ENCODE data around the gene MARS1.

MARS1 gene

GRCh38 chr12:57458665-57459054 is 29.2 kb upstream of the MARS1 start:
- FAIRE-seq = no peak

- no peak for FAIRE-seq
These were observed 28.7 kb upstream of the MARS1 start for GRCh38 chr12:57459055-57459749.

DNA sequence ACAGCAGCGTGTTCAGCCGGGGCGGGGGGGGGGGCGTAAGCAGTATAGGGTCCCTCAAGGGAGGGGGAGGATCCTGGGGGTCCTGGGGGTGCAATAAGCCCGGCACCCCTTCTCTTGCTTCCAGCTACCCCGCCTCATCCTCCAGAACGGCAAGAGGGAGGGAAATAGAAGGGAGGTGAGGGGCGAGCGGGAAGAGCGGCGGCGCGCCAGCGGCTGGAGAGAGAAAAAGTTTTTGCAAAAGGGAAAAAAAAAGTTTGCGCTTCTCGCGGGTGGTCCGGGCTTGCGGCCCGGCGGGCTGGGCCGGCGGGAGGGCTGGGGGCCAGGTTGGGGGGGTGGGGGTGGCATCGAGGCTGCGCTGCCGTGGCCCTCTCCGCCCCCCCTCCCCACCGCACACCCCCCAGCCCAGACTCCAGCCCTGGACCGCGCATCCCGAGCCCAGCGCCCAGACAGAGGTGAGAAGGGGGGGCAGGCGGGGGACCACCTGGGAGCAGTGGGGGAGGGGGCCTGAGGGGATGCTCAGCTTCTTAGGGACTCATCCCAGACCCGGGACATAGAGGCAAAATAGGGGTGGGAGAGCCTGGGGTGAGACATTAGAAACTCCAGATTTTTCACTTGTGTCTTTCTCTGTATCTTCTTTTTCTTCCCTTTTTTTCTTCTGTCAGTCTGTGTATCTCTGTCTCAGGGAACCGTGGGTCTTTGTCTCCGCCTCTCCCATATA is 28.0 kb upstream of the MARS1 start, which contains the start of gene GLI1:
Gene GLI1, plus strand, starts transcription at position 36 of the 718 bp plus-strand sequence. CDS start 3,907 bp downstream, outside the sequence.
- no peak for FAIRE-seq

- FAIRE-seq = no peak
These were observed 27.4 kb upstream of the MARS1 start for GRCh38 chr12:57460468-57460784.

DNA sequence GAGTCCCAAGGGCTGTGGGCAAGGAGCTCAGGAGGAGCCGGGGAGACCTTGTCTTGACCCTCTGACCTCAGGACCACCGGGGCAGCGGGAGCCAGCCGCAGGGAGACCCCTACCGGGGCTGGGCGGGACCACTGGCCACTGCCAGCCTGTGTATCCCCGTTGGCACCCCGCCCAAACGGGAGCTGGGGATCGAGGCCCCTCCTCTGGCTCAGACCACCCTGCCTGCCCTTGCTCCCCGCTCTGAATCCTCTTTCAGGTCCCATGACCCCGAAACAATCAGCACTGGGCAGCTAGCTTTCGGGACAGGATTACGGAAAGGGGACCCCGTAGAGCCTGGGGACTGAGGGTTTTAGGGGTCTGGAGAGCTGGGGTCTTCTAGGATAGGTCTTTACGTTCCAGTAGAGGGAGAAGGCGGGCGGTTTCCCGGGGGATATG is 27.0 kb upstream of the MARS1 start:
- FAIRE-seq = no peak

DNA sequence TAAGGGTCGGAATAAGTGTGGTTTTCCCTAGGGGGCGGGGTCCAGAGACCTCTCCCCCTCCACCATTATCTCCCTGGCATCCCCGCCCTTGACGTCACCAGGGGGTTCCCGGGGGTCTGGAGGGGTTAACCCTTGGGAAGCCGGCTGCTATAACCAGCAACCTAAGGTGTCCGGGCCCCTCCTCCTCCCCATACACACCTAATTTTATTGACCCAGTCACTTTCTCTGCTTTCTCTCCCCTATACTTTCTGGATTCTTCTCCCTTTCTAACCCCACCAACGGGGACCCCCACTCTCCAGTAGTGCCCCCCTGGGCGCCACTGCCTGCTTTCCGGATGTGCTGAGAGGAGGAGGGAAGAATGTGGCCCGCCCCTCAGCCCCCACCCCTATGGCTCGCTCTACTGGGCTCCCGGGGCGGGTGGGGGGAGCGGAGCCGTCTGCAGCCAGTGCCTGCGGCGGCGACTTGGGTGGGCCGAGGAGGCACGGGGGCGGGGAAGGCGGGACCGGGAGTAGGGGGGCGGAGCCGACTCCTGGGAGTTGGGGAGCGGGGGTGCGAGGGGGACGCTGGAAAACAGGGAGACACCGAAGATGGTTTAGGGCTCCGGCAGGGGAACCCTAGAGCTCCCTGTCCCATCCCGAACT is 26.5 kb upstream of the MARS1 start:
- no peak for FAIRE-seq

DNA sequence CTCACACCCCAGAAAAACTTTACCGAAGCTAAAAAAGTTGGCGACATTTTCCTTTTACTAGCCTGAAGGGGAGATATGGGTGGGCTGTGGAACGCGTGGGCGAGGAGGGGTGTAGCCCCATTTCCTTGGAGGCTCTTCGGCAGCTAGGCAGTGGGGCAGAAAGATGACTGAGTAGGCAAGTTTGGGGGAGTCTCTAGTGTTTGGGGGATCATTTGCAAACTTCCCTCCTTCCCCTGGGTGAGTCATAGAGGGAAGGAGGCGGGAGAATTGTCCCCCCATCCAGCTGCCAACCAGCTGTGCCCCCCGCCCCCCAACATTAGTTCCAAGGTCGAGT is 26.0 kb upstream of the MARS1 start:
- FAIRE-seq = no peak

GRCh38 chr12:57462251-57462911 is 25.5 kb upstream of the MARS1 start:
- FAIRE-seq = no peak

- no peak for FAIRE-seq
These were observed 25.0 kb upstream of the MARS1 start for GRCh38 chr12:57462912-57463253.

DNA sequence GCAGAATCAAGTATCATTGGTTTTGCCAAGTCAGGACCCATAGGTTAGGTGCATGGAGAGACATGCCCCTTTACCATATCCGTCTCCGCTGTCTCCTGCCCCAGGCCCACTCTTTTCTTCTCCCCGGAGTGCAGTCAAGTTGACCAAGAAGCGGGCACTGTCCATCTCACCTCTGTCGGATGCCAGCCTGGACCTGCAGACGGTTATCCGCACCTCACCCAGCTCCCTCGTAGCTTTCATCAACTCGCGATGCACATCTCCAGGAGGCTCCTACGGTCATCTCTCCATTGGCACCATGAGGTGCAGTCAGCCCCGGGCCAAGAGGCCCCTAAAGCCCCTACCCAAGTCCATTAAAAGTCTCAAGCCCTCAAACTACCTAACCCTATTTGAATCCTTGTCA is 23.3 kb upstream of the MARS1 start:
- FAIRE-seq = no peak

- no peak for FAIRE-seq
These were observed 22.7 kb upstream of the MARS1 start for GRCh38 chr12:57465030-57465746.

DNA sequence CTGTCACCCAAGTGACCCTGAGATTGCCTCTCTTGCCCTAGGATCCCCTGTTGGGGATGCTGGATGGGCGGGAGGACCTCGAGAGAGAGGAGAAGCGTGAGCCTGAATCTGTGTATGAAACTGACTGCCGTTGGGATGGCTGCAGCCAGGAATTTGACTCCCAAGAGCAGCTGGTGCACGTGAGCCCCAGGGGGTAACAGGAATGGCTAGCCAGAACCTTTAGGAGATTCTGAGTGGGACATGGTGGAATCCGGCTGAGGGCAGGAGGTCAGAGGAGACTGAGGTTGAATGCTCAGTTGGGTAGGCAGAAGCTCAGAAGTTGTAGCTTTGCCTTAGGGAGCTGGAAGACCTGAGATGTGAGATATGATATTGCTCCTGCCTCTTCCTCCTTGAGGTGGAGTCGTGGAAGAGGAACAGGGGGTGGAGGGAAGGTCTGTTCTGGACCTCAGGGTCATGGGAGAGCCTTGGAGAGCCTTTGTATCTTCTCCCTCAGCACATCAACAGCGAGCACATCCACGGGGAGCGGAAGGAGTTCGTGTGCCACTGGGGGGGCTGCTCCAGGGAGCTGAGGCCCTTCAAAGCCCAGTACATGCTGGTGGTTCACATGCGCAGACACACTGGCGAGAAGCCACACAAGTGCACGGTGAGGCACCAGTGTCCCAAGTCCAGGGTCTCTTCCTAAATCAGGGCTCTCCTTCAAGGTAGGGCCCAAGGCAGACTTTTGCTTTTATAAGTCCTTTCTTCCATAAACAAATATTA is 21.9 kb upstream of the MARS1 start:
- no peak for FAIRE-seq

GRCh38 chr12:57467212-57467874 is 20.5 kb upstream of the MARS1 start:
- FAIRE-seq = no peak

- FAIRE-seq = no peak
These were observed 20.0 kb upstream of the MARS1 start for GRCh38 chr12:57467915-57468314.

DNA sequence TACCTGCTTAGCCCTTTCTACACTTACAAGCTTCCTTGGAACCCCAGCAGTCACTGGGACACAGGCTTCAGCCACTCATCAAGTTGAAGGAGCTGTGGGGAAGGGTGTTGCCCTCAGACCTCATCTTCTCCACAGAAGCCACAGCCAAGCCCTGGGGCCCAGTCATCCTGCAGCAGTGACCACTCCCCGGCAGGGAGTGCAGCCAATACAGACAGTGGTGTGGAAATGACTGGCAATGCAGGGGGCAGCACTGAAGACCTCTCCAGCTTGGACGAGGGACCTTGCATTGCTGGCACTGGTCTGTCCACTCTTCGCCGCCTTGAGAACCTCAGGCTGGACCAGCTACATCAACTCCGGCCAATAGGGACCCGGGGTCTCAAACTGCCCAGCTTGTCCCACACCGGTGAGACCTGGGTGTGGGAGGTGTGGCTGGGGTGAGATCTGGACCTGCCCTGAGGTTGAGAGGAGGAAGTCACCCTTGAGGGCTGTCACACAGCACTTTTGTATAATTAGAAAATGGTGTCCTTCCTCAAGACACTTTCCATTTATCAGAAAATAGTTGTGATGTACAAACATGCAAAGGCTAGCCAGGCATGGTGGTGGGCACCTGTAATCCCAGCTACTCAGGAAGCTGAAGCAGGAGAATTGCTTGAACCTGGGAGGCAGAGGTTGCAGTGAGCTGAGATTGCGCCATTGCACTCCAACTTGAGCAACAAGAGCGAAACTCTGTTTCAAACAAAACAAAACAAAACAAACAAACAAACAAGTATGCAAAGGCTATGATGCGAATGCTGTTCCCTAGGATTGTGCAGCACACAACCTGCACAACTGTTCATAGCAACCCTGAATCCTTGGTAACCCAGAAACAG is 18.3 kb upstream of the MARS1 start:
- FAIRE-seq = no peak

GRCh38 chr12:57470286-57470969 is 17.4 kb upstream of the MARS1 start:
- no peak for FAIRE-seq

DNA sequence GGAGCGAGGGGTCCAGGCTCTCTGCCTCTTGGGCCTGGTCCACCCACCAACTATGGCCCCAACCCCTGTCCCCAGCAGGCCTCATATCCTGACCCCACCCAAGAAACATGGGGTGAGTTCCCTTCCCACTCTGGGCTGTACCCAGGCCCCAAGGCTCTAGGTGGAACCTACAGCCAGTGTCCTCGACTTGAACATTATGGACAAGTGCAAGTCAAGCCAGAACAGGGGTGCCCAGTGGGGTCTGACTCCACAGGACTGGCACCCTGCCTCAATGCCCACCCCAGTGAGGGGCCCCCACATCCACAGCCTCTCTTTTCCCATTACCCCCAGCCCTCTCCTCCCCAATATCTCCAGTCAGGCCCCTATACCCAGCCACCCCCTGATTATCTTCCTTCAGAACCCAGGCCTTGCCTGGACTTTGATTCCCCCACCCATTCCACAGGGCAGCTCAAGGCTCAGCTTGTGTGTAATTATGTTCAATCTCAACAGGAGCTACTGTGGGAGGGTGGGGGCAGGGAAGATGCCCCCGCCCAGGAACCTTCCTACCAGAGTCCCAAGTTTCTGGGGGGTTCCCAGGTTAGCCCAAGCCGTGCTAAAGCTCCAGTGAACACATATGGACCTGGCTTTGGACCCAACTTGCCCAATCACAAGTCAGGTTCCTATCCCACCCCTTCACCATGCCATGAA is 16.8 kb upstream of the MARS1 start:
- no peak for FAIRE-seq

GRCh38 chr12:57471661-57472060 is 16.2 kb upstream of the MARS1 start:
- FAIRE-seq = no peak

- FAIRE-seq = no peak
These were observed 15.5 kb upstream of the MARS1 start for GRCh38 chr12:57472391-57472790.

All from colon (tissue), 2 donors.